ENCODE measurements around the gene FAM200A. TPM values are rescaled to one million over a fixed set of nuclear protein-coding genes. Genes with fewer than 3 reads are reported as not detected.
"Not testable (repeated sequence)": the region's sequence is repeated elsewhere in the genome, so short reads cannot be mapped to it uniquely, and the experiment has no call there.

FAM200A gene
- total and polyA plus RNA-seq, 4 donors = 2.7 to 10.1 (median 5.1) TPM

DNA sequence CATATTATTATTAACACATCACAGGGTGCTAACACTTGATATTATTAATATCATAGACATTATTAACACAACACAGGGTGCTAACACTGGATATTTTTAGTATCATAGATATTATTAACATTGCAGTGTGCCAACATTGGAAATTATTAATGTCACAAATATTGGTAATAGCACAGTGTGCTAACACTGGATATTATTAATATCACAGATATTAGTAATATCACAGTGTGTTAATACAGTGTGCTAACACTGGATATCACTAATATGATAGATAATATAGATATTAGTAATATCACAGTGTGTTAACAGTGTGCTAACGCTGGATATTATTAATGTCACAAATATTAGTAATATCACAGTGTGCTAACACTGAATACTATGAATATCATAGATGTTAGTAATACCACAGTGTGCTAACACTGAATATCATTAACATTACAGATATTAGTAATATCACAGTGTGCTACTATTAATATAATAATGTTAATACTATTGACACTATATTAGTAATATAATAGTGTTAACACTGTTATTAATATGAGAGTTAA is 44.6 kb upstream of the FAM200A start:
- H3K27me3 ChIP-seq (ENCODE audit: control insufficient read depth in 3 of 3, insufficient read depth in 3 of 3, low read length in 2 of 3) = no peaks in the 10 kb centered on the region
- TF ChIP-seq, protein P1, sequence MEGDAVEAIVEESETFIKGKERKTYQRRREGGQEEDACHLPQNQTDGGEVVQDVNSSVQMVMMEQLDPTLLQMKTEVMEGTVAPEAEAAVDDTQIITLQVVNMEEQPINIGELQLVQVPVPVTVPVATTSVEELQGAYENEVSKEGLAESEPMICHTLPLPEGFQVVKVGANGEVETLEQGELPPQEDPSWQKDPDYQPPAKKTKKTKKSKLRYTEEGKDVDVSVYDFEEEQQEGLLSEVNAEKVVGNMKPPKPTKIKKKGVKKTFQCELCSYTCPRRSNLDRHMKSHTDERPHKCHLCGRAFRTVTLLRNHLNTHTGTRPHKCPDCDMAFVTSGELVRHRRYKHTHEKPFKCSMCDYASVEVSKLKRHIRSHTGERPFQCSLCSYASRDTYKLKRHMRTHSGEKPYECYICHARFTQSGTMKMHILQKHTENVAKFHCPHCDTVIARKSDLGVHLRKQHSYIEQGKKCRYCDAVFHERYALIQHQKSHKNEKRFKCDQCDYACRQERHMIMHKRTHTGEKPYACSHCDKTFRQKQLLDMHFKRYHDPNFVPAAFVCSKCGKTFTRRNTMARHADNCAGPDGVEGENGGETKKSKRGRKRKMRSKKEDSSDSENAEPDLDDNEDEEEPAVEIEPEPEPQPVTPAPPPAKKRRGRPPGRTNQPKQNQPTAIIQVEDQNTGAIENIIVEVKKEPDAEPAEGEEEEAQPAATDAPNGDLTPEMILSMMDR (IDR thresholded peaks at IDR 0.05; ENCODE audit: control extremely low read depth, extremely low read depth) = no peak
- no peak overlapping the region for H3K9ac ChIP-seq (ENCODE audit: insufficient read depth in 1 of 2, low read length in 2 of 2)
- H3K4me1 ChIP-seq (ENCODE audit: control insufficient read depth in 5 of 5, insufficient read depth in 5 of 5, low read length in 5 of 5) = no peaks in the 10 kb centered on the region
- 96 to 97% methylated on average over 1 of the region's 1 CpG for WGBS, 2 donors
- no peaks in the 10 kb centered on the region for H3K36me3 ChIP-seq (ENCODE audit: control insufficient read depth in 4 of 4, insufficient read depth in 4 of 4, low read length in 4 of 4)
- no peak overlapping the region for H3K4me3 ChIP-seq
- no peak for DNase-seq
- ATAC-seq (ENCODE audit: insufficient read depth, low FRiP score) = no peak
- H3K9me3 ChIP-seq (ENCODE audit: control insufficient read depth in 4 of 4, insufficient read depth in 3 of 4, low read length in 3 of 4) = no peaks in the 10 kb centered on the region
- no peak overlapping the region for H3K27ac ChIP-seq (ENCODE audit: low read depth in 1 of 2, low read length in 1 of 2)

DNA sequence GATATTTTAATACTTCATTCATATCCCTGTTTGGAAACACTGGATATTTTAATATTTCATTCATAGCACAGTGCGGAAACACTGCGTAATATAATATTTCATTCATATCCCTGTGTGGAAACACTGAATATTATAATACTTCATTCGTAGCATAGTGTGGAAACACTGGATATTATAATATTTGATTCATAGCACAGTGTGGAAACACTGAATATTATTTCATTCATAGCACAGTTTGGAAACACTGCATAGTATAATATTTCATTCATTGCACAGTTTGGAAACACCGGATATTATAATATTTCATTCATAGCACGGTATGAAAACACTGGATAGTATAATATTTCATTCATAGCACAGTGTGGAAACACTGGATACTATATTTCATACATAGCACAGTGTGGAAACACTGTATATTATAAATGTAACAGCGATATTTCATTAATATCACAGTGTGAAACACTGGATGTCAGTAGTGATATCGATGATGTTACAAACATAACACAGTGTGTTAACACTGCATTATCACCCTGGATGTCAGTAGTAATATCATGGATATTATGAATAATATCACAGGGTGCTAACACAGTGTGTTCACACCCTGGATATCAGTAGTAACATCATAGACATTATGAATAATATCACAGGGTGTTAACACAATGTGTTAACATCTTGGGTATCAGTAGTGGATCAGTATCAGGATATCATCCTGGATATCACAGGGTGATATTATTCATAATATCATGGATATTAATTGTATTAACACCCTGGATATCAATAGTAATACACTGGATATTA is 43.2 kb upstream of the FAM200A start:
- H3K27me3 ChIP-seq (ENCODE audit: control insufficient read depth in 3 of 3, insufficient read depth in 3 of 3, low read length in 2 of 3) = no peaks in the 10 kb centered on the region
- H3K4me3 ChIP-seq = no peak overlapping the region
- 79 to 80% methylated on average over 7 of the region's 7 CpGs for WGBS, 2 donors
- H3K36me3 ChIP-seq (ENCODE audit: control insufficient read depth in 4 of 4, insufficient read depth in 4 of 4, low read length in 4 of 4) = no peaks in the 10 kb centered on the region
- no peaks in the 10 kb centered on the region for H3K9me3 ChIP-seq (ENCODE audit: control insufficient read depth in 4 of 4, insufficient read depth in 3 of 4, low read length in 3 of 4)
- DNase-seq = no peak
- no peak overlapping the region for H3K9ac ChIP-seq (ENCODE audit: insufficient read depth in 1 of 2, low read length in 2 of 2)
- no peak overlapping the region for H3K27ac ChIP-seq (ENCODE audit: low read depth in 1 of 2, low read length in 1 of 2)
- no peaks in the 10 kb centered on the region for H3K4me1 ChIP-seq (ENCODE audit: control insufficient read depth in 5 of 5, insufficient read depth in 5 of 5, low read length in 5 of 5)
- ATAC-seq (ENCODE audit: insufficient read depth, low FRiP score) = no peak
- TF ChIP-seq, protein P1 (IDR thresholded peaks at IDR 0.05; ENCODE audit: control extremely low read depth, extremely low read depth) = no peak

DNA sequence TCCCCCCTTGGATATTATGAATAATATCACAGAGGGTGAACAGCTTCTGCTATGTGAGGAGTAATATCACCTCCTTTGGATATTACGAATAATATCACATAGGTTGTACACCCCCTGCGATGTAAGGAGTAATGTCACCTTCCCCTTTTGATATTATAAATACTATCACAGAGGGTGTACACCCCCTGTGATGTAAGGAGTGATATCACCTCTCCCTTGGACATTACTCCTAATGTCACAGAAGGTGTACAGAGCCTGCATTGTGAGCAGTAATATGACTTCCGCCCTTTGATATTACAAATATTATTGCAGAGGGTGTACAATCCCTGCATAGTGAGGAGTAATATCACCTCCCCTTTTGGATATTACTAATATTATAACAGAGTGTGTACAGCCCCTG is 37.0 kb upstream of the FAM200A start:
- no peak for DNase-seq
- TF ChIP-seq, protein P1 (IDR thresholded peaks at IDR 0.05; ENCODE audit: control extremely low read depth, extremely low read depth) = no peak
- no peaks in the 10 kb centered on the region for H3K36me3 ChIP-seq (ENCODE audit: control insufficient read depth in 4 of 4, insufficient read depth in 4 of 4, low read length in 4 of 4)
- no peak overlapping the region for H3K4me3 ChIP-seq
- 78 to 84% methylated on average over 3 of the region's 3 CpGs for WGBS, 2 donors
- H3K9ac ChIP-seq (ENCODE audit: insufficient read depth in 1 of 2, low read length in 2 of 2) = no peak overlapping the region
- no peaks in the 10 kb centered on the region for H3K9me3 ChIP-seq (ENCODE audit: control insufficient read depth in 4 of 4, insufficient read depth in 3 of 4, low read length in 3 of 4)
- no peak overlapping the region for H3K27ac ChIP-seq (ENCODE audit: low read depth in 1 of 2, low read length in 1 of 2)
- H3K27me3 ChIP-seq (ENCODE audit: control insufficient read depth in 3 of 3, insufficient read depth in 3 of 3, low read length in 2 of 3) = no peaks in the 10 kb centered on the region
- no peak for ATAC-seq (ENCODE audit: insufficient read depth, low FRiP score)
- no peaks in the 10 kb centered on the region for H3K4me1 ChIP-seq (ENCODE audit: control insufficient read depth in 5 of 5, insufficient read depth in 5 of 5, low read length in 5 of 5)

DNA sequence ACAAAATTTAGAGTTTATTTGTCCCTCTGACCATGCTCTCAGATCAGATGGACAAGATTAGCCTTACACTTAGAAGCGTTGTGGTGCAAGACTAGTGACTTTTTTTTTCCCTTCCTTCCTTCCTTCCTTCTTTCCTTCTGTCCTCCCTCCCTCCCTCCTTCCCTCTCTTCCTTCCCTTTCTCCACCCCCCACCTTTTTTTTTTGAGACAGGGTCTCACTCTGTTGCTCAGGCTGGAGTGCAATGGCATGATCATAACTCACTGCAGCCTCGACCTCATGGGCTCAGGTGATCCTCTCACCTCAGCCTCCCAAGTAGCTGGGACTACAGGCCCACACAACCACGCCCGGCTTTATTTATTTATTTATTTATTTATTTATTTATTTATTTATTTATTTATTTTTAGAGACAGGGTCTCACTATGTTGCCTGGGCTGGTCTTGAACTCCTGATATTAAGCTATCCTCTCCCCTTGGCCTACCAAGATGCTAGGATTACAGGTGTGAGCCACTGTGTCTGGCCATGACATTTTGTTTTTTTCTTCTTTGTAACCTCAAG is 28.9 kb upstream of the FAM200A start:
- not testable (repeated sequence) for ATAC-seq (ENCODE audit: insufficient read depth, low FRiP score); H3K27me3 ChIP-seq (ENCODE audit: control insufficient read depth in 3 of 3, insufficient read depth in 3 of 3, low read length in 2 of 3); H3K36me3 ChIP-seq (ENCODE audit: control insufficient read depth in 4 of 4, insufficient read depth in 4 of 4, low read length in 4 of 4); H3K9me3 ChIP-seq (ENCODE audit: control insufficient read depth in 4 of 4, insufficient read depth in 3 of 4, low read length in 3 of 4); H3K27ac ChIP-seq (ENCODE audit: low read depth in 1 of 2, low read length in 1 of 2); H3K4me3 ChIP-seq; DNase-seq
- peaks cover 0 to 10% (median 3%) of the 10 kb centered on the region in 5 donors for H3K4me1 ChIP-seq (ENCODE audit: control insufficient read depth in 5 of 5, insufficient read depth in 5 of 5, low read length in 5 of 5)
- H3K9ac ChIP-seq (ENCODE audit: insufficient read depth in 1 of 2, low read length in 2 of 2) = peak overlapping the region in 1 of 2 donors; percentile 93
- WGBS, 2 donors = 49 to 60% methylated on average over 4 of the region's 4 CpGs

All from lung (tissue), 12 donors.